ENCODE data around the gene RAB18.

DNA sequence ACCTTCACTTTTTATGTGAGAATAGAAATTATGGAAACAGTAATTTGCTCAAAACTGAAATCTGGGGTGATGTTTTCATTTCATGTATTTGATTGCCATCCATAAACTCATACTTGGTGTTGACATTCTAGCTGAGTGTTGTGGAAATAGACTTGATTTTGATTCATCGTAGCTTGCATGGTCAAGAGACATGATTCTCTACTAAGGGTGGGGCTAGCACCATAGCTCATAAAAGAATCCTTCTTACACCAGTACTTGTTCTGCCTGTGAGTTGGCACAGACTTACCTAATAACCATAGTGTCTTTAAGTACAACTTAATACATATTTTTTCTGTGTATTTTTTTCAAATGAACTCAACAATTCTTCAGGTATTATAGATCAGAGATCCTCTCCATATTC is 36.6 kb downstream of the RAB18 start:
- TF ChIP-seq, protein P1, sequence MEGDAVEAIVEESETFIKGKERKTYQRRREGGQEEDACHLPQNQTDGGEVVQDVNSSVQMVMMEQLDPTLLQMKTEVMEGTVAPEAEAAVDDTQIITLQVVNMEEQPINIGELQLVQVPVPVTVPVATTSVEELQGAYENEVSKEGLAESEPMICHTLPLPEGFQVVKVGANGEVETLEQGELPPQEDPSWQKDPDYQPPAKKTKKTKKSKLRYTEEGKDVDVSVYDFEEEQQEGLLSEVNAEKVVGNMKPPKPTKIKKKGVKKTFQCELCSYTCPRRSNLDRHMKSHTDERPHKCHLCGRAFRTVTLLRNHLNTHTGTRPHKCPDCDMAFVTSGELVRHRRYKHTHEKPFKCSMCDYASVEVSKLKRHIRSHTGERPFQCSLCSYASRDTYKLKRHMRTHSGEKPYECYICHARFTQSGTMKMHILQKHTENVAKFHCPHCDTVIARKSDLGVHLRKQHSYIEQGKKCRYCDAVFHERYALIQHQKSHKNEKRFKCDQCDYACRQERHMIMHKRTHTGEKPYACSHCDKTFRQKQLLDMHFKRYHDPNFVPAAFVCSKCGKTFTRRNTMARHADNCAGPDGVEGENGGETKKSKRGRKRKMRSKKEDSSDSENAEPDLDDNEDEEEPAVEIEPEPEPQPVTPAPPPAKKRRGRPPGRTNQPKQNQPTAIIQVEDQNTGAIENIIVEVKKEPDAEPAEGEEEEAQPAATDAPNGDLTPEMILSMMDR (IDR thresholded peaks at IDR 0.05; ENCODE audit: insufficient read depth, low read depth, low read length) = no peak
- TF ChIP-seq EZH2 (IDR thresholded peaks at IDR 0.05; ENCODE audit: insufficient read depth, low read length) = no peak

Measured in astrocyte (in vitro differentiated cells and primary cell).